Endothelial cell of umbilical vein (primary cell): Measurements from ENCODE around the gene YEATS4. TPM values are rescaled to one million over a fixed set of nuclear protein-coding genes. Genes with fewer than 3 reads are reported as not detected.

ENCODE experiments used
- BruUV-seq: library from RNA; stranded (reverse); fragments of 400-500 nt; replicated peaks from 2 replicates; lab custom pipeline; 2021; lab: Mats Ljungman, UMichigan
- CTCF ChIA-PET: fragments of 300-600, 350-600 bp; sonication (Branson Sonifier 250); formaldehyde crosslinking; loops from one replicate; lab custom pipeline; 2021; ENCODE audit warnings: antibody characterized with exemption, inconsistent platforms; lab: Charles Lee
- POLR2A ChIA-PET: fragments of 300-600, 350-600 bp; sonication (Branson Sonifier 250); formaldehyde crosslinking; loops from one replicate; lab custom pipeline; 2021; ENCODE audit warnings: antibody characterized with exemption, inconsistent platforms; lab: Charles Lee
- DNase-seq: peaks from one replicate; pipeline ENCODE4 v3.0.0-alpha.2; 2011; ENCODE audit warnings: low read depth, low spot score
- FAIRE-seq: peaks from 2 replicates; lab custom pipeline; 2011; peaks lifted over from hg19 to GRCh38; lab: Jason Lieb, UNC
- H2AFZ ChIP-seq: 2 replicates; pipeline ENCODE4 v1.6.0; 2012; ENCODE audit warnings: low read depth, low read length, control low read depth, inconsistent platforms
- H3K27ac ChIP-seq: 2 replicates; pipeline ENCODE4 v1.5.1; 2011; ENCODE audit warnings: low read depth, mild to moderate bottlenecking, control low read depth, low read length, moderate library complexity; ENCODE audit not compliant: insufficient read depth
- H3K27me3 ChIP-seq, 2 experiments: 2 replicates each; pipeline versions ENCODE4 v1.6.0 to v1.6.1; 2011; ENCODE audit warnings: low read length in 2 of 2, mixed read lengths in 1 of 2; ENCODE audit not compliant: control insufficient read depth in 2 of 2, insufficient read depth in 2 of 2
- H3K36me3 ChIP-seq, 2 experiments: 2 replicates in 1 of 2; 3 replicates in 1 of 2; pipeline ENCODE4 v1.5.1; 2011; ENCODE audit warnings: low read length in 2 of 2, mild to moderate bottlenecking in 1 of 2, moderate library complexity in 1 of 2; ENCODE audit not compliant: control insufficient read depth in 2 of 2, insufficient read depth in 2 of 2; ENCODE audit errors: extremely low read depth in 1 of 2
- H3K4me1 ChIP-seq: 3 replicates; pipeline ENCODE4 v1.5.1; 2011; ENCODE audit warnings: mild to moderate bottlenecking, low read length; ENCODE audit not compliant: control insufficient read depth, insufficient read depth; ENCODE audit errors: extremely low read depth
- H3K4me2 ChIP-seq: 2 replicates; pipeline ENCODE4 v1.6.1; 2011; ENCODE audit warnings: low read length, control low read depth, mixed read lengths; ENCODE audit not compliant: insufficient read depth
- H3K4me3 ChIP-seq, 3 experiments: fragments of 200-600 bp in 1 of 3; sonication (generic), shearing (Covaris generic) in 1 of 3; replicated peaks in 1 of 3; 2 replicates each; pipeline ENCODE4 v1.5.1; 2011 to 2016; ENCODE audit warnings: control low read depth in 3 of 3, low read length in 3 of 3, mild to moderate bottlenecking in 2 of 3, inconsistent platforms in 1 of 3, low read depth in 1 of 3, moderate library complexity in 1 of 3; ENCODE audit not compliant: insufficient read depth in 1 of 3
- H3K79me2 ChIP-seq: 2 replicates; pipeline ENCODE4 v1.6.0; 2012; ENCODE audit warnings: low read length, inconsistent platforms; ENCODE audit not compliant: control insufficient read depth, insufficient read depth
- H3K9ac ChIP-seq: replicated peaks from 2 replicates; pipeline ENCODE3; 2011; ENCODE audit warnings: low read length, control low read depth; ENCODE audit not compliant: insufficient read depth; ENCODE audit errors: extremely low read depth
- H3K9me1 ChIP-seq: replicated peaks from 3 replicates; pipeline ENCODE4 v1.6.0; 2011; ENCODE audit warnings: mild to moderate bottlenecking, low read length; ENCODE audit not compliant: control insufficient read depth, insufficient read depth; ENCODE audit errors: extremely low read depth
- H3K9me3 ChIP-seq: replicated peaks from 2 replicates; pipeline ENCODE4 v1.5.1; 2012; ENCODE audit warnings: low read length, inconsistent platforms; ENCODE audit not compliant: control insufficient read depth, insufficient read depth
- H4K20me1 ChIP-seq: replicated peaks from 2 replicates; pipeline ENCODE3; 2011; ENCODE audit warnings: mild to moderate bottlenecking, low read length; ENCODE audit not compliant: control insufficient read depth, insufficient read depth; ENCODE audit errors: extremely low read depth
- CTCF ChIP-seq, 2 donors: IDR thresholded peaks; 1 replicate in 1 of 2; 2 replicates in 1 of 2; pipeline ENCODE4 v1.5.1; 2011; ENCODE audit warnings: low read length in 2 of 2, mild to moderate bottlenecking in 2 of 2, moderate library complexity in 2 of 2, control low read depth in 1 of 2, inconsistent platforms in 1 of 2, low read depth in 1 of 2; ENCODE audit not compliant: insufficient read depth in 1 of 2; ENCODE audit errors: extremely low read depth in 1 of 2
- EZH2 ChIP-seq: IDR thresholded peaks from 2 replicates; pipeline ENCODE4 v1.6.1; 2012; ENCODE audit warnings: borderline replicate concordance, low read depth, mild to moderate bottlenecking, moderate library complexity, low read length, inconsistent platforms; ENCODE audit not compliant: severe bottlenecking
- FOS ChIP-seq: IDR thresholded peaks from 2 replicates; pipeline ENCODE4 v1.6.1; 2011; ENCODE audit warnings: mild to moderate bottlenecking, low read length, moderate library complexity, borderline replicate concordance; ENCODE audit not compliant: insufficient read depth
- GATA2 ChIP-seq: IDR thresholded peaks from 2 replicates; pipeline ENCODE4 v1.7.0; 2011; ENCODE audit warnings: low read depth, mild to moderate bottlenecking, moderate library complexity, mixed read lengths, low read length; ENCODE audit not compliant: insufficient read length, insufficient read depth
- JUN ChIP-seq: IDR thresholded peaks from 2 replicates; pipeline ENCODE4 v1.6.1; 2011; ENCODE audit warnings: borderline replicate concordance, low read depth; ENCODE audit not compliant: insufficient read length, insufficient read depth
- MAX ChIP-seq: IDR thresholded peaks from 2 replicates; pipeline ENCODE4 v1.6.1; 2011; ENCODE audit not compliant: insufficient read depth, insufficient read length
- MYC ChIP-seq: IDR thresholded peaks from one replicate; pipeline ENCODE4 v1.6.1; 2011; ENCODE audit warnings: mild to moderate bottlenecking, low read depth, low read length
- POLR2A ChIP-seq: IDR thresholded peaks from 2 replicates; pipeline ENCODE4 v1.6.1; 2012; ENCODE audit warnings: low read depth, mild to moderate bottlenecking, control low read depth, low read length
- POLR2AphosphoS5 ChIP-seq: IDR thresholded peaks from 2 replicates; pipeline ENCODE4 v1.6.1; 2012; ENCODE audit warnings: low read depth, mild to moderate bottlenecking, control low read depth, low read length, moderate library complexity; ENCODE audit not compliant: insufficient read depth
- dilution Hi-C: fragments of 300-500 bp; cut with MboI; formaldehyde crosslinking; loops from one replicate; pipeline ENCODE4 v1.15.0; 2019; ENCODE audit warnings: low sequenced_read_pairs; ENCODE audit not compliant: extremely low pct_ligation_motif_present
- intact Hi-C: fragments of 100-400 bp; cut with micrococcal nuclease; formaldehyde crosslinking; loops from one replicate; pipeline ENCODE4 v1.10.0; 2022
- polyA plus RNA-seq, 4 experiments: library from polyadenylated mRNA; depleted of rRNA in 3 of 4; stranded (reverse) in 3 of 4; unstranded in 1 of 4; fragments of >200 nt; gene quantifications; 2 replicates each; pipeline versions ENCODE4 v1.2.1 to v1.2.3, GENCODE V29; 2011 to 2012; ENCODE audit warnings: missing spikeins in 1 of 4
- total RNA-seq: library from RNA; stranded (reverse); gene quantifications from 2 replicates; pipeline ENCODE4 v1.2.3, GENCODE V29; 2021

The YEATS4 gene
- total and polyA plus RNA-seq, 2 donors (not counting 3 experiments of a cell fraction or from before 2014, with no cell fraction given): 13.6 to 16.7 TPM

- H3K79me2 ChIP-seq: no peaks in the 10 kb centered on the region
- TF ChIP-seq POLR2AphosphoS5: no peak
- TF ChIP-seq EZH2: no peak
- no peak for TF ChIP-seq MYC
- TF ChIP-seq MAX: no peak
- no peak for TF ChIP-seq JUN
- no peak for TF ChIP-seq GATA2
- TF ChIP-seq FOS: no peak
- no peak for TF ChIP-seq POLR2A
- no peak for TF ChIP-seq CTCF (IDR thresholded peaks at IDR 0.05; ENCODE audit: extremely low read depth in 1 of 2, insufficient read depth in 1 of 2, low read depth in 1 of 2, low read length in 2 of 2)
- H4K20me1 ChIP-seq: no peaks in the 10 kb centered on the region
- POLR2A ChIA-PET: no interaction called here
- no peaks in the 10 kb centered on the region for H3K27me3 ChIP-seq
- H3K9ac ChIP-seq: no peak overlapping the region
- H3K27ac ChIP-seq: no peak overlapping the region
- no peaks in the 10 kb centered on the region for H3K9me1 ChIP-seq
- dilution Hi-C loops (no loop called here), intact Hi-C loops (no loop called here)
- DNase-seq (no peak), FAIRE-seq (no peak)
- no peak overlapping the region for H2AFZ ChIP-seq
- H3K36me3 ChIP-seq: no peaks in the 10 kb centered on the region
- no peak overlapping the region for H3K4me3 ChIP-seq
- H3K9me3 ChIP-seq: no peaks in the 10 kb centered on the region
- H3K4me1 ChIP-seq: no peaks in the 10 kb centered on the region
- no TSS peak for BruUV-seq
- CTCF ChIA-PET: no interaction called here
- H3K4me2 ChIP-seq: no peak overlapping the region
These were observed 72.2 kb downstream of the YEATS4 start for GRCh38 chr12:69431591-69432222.
